ENCODE results near the gene CACNA2D4.

The CACNA2D4 gene

DNA sequence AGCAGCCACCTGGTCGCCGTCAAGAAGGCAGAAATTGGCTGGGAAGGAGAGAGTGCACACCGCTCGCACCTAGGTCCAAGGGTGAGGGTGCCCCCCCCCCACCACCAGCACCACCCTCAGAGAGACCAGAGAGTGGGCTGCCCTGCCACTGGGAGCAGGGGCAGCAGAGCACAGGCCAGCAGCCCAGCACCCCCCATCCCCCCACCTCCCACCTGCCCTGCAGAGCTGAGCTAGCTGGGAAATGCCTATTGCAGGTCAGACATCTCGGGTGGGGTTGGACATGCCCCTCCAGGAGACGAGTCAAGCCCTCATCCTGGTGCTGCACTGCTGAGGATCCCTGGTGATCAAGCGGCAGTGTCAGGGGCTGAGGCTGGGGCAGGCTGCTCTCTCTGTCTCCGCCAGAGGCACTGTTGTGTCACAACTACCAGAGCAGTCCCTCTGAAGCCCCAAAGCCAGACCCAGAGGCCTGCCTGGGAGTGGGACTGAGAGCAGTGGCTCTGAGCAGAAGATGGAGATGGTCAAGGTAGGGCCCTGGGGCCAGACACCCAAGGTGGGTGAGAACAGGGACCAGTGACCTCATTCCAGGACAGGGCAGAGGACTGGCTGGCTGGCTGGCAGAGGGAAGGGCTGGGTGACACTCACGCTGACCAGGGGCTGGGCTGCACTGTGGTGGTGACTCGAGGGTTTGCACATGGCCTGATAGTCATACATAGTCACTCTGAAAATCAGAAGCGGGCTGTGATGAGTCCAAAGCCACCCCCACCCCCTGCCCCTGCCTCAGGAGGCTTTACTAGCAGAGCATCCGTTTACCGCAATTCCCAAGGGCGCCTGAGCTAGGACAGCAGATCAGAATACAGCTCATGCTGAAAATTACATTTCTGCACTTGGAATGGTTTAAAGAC is 117.8 kb downstream of the CACNA2D4 start:
- DNase-seq (ENCODE audit: low read depth in 2 of 2) = no peak

DNA sequence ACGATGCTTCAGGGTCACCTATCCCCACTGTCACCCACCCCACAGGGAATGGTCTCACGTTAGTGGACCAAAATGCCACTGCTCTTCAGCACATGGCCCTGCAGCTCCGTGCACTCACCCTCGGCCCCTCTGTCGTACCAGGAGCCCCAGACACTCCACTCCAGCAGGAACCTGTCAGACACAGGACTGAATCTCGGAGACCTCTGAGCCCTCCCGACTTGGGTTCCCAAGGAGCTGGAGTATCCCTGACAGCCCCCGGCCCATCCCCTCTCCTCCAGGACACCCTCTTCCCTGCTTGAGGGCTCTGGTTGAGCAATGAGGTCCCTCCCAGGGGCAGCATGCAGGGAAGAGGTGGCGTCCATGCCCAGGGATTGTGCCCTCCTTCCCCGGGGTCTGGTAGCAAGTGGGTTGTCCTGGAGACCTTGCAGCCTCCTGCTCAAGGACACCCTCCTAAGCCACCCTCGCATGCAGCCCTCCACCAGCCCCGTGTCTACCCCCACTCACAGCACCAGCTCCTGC is 118.5 kb downstream of the CACNA2D4 start:
- DNase-seq (ENCODE audit: low read depth in 2 of 2) = no peak

DNA sequence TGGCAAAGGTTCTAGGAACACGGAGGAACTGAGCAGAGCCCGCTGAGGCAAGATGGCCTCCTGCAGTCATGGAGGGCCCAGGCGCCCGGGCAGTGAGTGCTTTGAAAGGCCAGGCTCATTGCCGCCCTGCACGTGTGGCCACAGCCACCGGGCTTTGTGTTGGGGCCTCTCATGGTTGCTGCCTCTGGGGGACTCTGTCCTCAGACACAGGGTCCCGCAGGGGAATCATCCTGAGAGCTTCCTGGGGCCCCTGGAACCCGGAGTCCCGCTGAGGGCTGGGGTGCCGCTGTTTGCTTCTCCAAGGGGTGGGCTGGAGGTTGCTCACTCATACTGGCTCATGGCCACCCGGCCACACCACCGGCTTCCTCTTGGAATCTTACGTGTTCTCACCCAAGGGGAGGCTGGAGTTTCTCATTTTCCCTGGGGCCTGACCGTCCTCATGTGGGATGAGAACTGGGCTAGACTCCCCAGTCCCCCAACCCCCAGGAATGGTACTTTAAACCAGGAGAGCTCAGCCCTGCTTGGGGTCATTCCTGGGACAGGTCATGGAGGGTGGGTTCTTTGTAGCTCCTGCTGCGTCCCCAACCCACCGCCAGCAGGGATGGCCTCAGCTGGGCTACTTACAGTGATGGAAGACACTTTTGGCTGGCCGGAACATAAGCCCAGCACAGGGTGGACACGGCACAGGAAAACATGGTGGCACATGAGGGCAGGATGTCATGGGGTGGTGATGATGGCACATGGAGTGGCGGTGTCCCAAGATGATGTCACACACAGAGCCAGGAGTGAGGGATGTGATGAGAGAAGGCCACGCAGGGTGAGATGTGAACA is 119.2 kb downstream of the CACNA2D4 start:
- no peak for DNase-seq (ENCODE audit: low read depth in 2 of 2)

DNA sequence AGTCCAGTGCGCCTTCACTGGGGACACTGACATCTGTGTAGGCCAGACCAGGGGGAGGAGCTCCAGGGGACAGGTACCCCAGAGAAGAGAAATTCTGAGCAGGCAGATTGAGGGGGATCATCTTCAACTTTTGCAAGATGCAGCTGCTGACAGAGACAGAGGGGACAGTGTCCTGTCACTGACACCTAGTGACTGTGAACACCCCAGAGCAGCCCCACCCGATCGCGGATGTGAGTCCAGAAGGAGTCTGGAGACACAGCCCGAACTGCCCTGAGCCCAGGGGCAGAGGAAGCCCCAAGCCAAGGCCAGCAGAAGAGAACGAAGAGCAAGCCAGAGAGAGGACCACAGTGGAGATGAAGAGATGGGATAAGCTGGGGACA is 119.8 kb downstream of the CACNA2D4 start:
- DNase-seq (ENCODE audit: low read depth in 2 of 2) = no peak

DNA sequence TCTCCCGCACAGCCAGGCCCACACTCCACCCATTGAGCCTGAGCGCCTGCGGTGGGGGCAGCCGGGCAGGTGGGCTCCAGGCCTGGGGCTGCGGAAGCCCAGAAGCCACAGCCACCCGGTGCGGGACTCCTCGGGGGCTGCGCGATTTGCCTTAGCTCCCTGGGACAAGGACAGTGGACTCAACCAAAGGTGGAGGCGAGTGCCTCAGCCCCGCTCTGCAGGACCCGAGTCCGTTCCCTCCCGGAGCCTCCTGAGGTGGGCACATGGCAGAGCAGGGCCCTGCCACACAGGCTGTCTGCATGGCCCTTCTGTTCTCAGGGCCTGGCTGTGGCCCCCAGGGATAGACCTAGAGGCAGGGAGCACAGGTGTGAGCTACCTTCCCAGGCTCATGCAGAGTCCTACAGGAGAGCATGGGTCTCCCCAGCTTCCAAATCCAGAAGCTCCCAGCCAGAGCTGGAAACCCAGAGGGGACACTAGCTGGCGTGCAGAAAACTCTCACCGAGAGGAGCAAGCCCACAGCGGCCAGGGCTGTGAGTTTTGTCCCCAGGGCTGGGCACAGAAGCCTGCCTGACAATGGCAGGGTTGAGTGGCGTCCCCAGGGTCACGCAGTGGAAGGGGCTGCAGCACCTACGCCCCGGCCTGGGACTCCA is 120.3 kb downstream of the CACNA2D4 start:
- DNase-seq (ENCODE audit: low read depth in 2 of 2) = no peak

DNA sequence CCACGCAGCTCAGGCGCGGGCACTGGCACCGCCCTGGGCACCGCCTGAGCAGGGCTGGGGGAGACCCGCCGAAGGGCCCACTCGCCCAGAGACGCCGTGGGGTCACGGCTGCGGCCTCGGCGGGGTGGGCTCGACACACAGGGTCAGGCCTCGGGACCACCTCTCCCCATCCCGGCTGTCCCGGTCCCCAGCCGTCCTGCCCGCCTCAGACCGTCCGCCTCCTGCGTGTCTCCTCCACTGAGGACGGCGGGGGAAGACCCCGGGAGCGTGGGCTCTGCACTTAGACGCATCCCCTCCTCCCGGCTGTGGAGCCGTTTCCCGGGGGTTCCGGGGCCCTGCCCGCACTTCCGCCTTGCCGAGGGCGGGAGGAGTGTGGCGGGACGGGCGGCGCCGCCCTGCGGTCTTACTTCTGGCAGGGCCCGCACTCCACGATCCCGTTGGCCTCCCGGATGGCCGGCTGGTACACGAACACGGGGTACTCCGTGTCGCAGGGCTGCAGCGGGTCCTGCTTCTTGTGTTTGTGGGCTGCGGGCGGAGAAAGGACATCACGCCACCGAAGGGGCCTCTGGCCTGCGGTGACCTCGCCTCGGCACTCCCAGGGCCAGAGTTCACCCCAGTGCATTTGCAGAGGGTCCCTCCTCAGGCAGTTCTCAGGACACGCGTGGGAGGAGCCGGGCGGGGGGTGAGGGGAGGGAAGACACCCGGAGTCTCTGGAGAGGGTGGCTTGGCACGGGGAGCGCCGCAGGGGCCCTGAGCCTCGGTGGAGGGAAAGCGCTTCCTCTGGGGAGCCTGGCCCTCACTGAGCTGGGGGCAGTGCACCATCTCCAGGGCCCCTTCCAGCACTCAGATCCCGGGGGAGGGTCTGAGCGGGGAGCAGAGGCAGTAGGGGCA is 121.2 kb downstream of the CACNA2D4 start:
- DNase-seq (ENCODE audit: low read depth in 2 of 2) = peak; percentile 25 to 54

DNA sequence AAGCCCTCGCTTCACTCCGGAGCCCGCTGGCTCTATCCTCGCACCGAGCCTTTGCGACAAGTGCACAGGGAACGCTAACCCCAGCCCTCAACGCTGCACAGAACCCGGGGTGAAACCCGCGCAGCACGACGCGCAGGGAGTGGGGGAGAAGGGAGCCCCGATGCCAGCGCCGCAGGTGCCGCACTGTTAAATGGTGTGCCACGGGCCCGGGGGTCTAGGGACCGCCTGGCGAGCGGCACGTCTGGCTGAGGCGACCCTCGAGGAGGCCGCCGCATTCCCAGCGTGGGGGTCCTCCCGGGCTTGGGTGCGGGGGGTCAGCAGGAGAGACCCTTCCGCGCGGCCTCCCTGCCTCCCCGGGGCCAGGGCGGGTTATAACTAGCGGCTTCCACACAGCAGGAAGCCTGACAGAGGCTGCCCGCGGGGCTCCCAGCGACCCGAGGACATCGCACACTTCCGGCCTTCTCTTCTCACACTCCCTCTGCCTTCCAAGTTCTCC is 121.9 kb downstream of the CACNA2D4 start:
- DNase-seq (ENCODE audit: low read depth in 2 of 2) = peak in 1 of 2 donors; percentile 30

DNA sequence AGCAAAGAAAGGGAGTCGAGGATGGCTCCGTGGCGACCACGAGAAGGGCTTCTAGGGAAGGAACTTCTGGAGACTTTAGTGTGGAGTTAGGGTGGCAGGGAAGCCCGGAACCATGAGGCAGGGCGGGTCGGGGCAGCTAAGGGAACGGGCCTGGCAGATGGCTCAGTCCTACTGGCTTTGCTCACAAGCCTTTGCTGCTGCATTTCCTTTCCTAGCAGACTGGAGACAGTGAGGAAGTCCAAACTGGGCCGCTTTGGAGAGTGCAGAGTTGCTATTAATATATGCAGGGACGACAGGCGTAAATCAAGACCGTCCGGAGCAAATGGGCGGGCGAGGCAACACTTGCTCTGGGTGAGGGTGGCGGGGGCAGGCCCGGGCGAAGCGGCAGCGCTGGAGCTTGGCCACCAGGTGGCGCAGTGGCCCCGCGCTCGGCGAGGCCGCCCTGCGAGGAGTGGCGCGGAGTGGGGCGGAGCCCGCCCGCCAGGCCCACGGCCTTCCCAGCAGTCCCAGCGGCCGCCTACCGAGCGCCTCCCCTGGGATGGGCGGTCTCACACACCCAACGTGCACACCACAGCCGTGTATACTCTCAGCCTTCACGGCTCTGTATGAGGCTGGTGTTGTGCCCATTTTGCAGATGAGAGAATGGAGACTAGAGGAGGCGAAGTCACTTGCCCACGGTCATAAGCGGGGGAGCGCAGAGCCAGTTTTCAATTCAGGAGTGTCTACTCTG is 122.5 kb downstream of the CACNA2D4 start:
- DNase-seq (ENCODE audit: low read depth in 2 of 2) = peak; percentile 84 to 92

DNA sequence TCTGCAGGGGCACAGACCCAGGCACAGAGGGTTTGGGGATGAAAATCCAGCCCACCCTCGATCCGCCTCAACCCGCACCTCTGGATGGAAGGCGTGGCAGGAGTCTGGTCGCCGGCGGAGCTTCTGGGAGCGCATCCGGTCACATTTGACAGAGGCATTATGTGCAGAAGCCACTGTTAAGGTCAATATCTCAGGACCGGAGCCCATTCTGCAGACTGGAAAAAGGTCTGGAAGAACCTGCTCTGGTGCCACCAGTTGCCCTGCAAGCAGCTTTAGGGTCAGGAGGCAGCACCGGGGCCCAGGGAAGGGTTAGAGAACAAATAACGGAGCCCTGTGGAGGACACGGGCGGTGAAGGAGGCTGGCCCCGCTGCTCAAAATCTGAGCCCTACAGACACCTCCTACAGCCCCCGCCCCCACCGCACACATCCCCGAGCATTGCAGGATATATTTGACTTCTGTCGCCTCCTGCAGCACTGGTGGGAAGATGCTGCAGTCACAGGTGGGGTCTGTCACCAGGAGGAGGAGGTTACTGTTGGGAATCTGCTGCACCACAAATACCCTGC is 123.1 kb downstream of the CACNA2D4 start:
- DNase-seq (ENCODE audit: low read depth in 2 of 2) = no peak

DNA sequence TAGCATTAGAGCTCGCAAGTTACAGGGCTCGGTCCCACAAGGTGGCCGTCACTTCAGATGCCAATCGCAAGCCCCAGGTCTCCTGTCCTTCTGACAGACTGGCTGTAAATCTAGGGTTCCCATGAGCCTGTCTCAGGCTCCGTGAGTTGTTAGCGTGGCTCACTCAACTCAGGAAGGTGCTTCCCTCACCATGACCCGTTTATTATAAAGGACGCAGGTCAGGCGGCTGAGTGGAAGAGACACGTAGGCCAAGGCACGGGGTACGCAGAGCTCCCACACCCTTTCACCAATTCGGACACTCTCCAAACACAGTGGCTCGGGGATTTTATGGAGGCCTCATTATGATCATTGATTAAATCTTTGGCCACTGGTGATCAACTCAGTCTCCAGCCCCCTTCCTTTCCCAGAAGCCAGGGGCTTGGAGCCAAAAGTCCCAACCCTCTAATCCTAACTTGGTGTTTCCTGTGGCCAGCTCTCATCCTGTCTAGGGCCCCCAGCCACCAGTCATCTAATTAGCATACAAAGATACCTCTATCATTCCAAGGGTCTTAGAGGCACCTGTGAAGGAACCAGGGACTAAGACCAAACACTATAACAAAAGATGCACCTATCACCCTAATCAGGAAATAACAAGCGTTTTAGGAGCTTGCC is 123.9 kb downstream of the CACNA2D4 start:
- DNase-seq (ENCODE audit: low read depth in 2 of 2) = no peak

DNA sequence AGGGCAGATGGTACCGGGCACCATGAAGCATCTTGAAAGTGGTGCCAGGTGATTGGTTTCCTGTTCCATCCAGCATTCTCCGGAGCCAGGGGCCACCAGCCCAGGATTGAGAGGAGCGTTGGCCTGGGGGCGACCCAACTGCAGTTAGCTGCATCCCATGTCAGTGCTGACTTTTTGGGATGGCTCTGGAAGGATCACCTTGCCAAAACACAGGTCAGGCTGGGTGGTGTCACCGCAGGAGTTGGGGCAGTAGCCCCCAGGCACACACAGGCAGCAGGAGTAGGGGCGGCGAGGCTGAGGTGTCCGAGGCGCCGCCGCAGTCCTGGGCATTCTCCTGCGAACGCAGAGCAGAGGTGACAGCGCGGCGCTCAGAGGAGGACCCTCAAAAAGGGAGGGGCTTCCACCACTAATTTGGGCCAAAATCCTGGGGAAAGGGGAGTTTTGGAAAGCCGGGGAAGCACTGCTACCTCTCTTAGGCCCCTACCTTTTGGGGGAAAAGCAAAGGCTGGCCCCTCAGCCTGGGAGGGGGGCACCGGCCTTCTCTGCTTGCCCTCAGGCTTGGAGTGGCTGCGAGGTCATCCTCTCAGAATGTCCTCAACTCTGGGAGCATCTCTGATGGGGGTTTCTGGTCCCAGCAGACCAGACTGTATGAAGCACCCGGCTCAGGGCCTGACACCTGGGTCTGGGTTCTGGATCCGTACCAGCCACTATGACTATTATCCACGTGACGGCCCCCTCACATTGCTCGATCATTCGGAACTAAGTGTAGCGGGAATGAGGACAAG is 124.8 kb downstream of the CACNA2D4 start:
- no peak for DNase-seq (ENCODE audit: low read depth in 2 of 2)

DNA sequence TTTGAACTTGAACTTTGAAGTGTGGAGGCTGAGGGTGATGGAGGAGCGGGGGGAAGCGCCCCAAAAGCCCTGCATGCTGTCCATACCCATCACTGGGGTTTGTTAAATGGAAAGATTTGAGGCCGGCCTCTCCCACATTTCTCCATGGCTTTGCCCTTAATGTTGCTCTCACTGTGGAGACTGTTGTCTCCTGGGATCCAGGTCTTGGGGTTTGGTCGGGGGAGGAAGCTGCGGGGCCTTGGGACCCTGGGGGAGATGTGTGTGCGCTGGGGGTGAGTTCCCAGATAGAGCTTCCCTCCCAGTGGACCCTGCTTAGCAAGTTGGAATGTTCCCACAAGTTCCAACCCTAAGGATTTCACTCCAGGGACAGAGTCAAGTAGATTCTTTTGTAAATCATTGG is 126.0 kb downstream of the CACNA2D4 start:
- DNase-seq (ENCODE audit: low read depth in 2 of 2) = no peak

DNA sequence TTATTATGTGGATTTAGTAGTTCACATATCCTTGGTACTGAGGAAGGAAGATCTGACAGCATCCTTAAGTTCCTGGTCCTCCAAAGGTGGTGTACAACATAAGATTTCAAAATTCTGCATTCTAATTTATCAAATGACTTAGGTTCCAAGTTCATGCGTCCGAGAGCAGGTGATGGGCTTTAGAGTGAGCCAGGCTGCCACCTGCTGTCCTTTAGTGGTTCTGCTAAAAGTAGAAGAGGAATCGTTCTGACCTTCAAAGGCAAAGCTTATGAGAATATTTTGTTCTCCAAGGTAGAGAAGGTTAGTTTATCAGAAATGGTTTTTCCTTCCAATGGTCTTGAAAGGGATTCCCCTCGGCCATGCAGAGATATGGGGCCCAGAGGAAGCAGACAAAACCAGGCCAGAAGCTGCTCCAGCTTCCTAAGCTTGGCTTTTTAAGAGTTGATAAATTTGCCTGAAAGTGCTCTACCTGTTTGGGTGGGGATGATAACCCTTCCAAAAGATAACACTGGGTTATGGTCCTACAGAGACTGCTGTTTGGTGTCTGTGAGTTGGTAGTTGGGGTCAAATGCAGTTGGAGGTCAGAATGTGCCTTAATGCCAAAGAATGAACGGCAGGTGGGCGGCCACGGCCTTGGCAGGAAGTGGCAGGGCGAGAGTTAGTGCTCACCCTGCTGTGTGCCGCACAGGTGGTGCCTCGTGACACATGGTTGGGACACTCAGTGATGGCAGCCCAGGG is 127.2 kb downstream of the CACNA2D4 start:
- DNase-seq (ENCODE audit: low read depth in 2 of 2) = peak; percentile 46 to 52

DNA sequence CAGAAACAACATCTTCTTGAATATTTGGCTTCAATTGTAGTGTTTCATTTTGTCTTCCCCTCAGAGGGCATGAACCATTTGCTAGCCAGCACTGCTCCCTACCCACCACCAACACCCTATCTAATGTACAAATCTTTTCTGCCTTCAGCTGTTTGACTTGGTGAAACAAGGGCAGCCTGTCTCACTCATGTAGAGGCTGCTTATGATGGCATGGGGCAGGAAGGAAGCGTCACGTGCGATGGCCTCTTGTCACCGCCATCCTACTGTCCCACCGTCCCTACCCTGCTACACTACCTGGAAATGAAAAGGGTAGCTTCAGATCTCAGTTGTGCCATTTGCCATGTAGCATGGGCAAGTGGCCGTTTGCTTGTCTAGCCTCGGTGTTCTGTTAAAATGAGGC is 128.0 kb downstream of the CACNA2D4 start:
- DNase-seq (ENCODE audit: low read depth in 2 of 2) = no peak

DNA sequence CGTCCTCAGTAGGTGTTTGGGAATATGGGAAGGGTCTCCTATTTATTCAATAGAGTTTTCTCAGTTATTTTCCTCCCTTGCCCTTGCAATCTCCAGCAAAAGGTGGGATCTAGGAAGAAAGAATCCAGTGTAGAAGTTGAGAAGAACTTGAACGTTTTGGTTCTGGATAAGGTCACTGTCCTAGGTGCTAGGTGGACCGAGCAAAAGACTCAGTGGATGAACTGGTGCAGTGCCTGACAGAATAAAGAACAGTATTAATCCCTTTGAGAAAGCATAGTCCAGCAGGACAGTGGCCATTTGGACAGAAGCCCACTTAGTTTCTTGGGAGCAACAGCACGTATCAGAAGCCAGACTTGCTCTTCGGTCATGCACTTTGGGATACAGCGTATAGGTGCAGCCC is 130.7 kb downstream of the CACNA2D4 start:
- no peak for DNase-seq (ENCODE audit: low read depth in 2 of 2)

DNA sequence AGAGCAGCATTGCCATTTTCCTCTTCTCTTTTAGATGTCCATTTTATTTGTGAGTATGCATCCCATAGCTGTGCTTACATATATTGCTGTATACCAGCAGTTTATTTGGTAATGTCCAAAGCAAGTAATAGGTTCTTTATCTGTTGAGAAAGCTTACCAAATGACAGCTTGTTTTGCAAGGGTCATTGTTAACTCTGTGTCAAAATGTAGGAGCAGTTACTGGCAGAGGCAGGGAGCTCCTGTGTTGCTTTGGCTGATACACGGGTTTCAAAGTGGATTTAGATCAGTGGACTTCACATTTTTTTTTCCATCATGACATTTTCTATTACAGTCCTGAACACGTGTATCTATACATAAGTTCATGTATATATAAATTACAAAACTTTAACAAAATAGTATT is 136.2 kb downstream of the CACNA2D4 start:
- no peak for DNase-seq (ENCODE audit: low read depth in 2 of 2)

DNA sequence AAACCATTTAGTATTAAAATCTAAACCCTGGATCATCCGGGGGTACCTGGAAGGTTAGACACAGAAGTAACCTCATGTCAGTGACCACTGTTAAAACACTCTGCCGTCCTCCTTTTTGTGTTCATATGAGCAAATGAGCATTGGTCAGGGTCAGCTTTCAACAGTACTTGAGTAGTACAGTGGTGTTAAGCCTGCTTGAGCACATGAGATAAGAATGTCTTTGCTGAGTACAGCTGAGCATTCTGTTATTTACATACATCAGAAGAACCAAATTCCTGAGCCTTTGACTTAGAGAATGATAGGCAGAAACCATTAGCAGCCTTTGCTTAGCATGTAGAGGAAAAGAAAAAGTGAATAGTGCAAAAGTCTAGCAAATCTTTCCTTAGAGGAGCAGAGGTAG is 136.7 kb downstream of the CACNA2D4 start:
- DNase-seq (ENCODE audit: low read depth in 2 of 2) = no peak

DNA sequence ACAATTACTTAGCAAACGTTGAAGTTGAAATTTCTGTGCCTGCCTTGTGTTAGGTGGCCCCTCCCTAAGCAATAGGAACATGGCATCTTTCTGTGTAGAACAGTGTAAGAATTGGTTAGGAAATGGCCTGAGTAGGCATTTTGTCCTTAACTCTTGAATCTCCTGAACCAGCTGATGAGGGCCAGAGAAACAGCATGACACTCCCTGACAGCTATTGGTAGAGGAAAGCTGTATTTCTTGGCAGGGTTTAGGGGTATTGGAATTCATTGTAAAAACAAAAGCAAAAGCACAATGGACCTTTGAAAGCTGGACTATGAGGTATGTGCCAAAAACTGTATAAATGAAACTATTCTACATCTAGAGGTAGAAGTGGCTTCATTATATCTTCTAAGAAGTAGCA is 138.7 kb downstream of the CACNA2D4 start:
- no peak for DNase-seq (ENCODE audit: low read depth in 2 of 2)

Data from stimulated activated CD8-positive, alpha-beta memory T cell treated with anti-CD3 and anti-CD28 coated beads, Interleukin-7, amount 100 ng/mL, for 4 hours (primary cell).